ENCODE measurements around the gene MEIKIN.

GRCh38 chr5:131877873-131878272 lies 67.6 kb downstream of the MEIKIN start:
- TF ChIP-seq, protein P1, sequence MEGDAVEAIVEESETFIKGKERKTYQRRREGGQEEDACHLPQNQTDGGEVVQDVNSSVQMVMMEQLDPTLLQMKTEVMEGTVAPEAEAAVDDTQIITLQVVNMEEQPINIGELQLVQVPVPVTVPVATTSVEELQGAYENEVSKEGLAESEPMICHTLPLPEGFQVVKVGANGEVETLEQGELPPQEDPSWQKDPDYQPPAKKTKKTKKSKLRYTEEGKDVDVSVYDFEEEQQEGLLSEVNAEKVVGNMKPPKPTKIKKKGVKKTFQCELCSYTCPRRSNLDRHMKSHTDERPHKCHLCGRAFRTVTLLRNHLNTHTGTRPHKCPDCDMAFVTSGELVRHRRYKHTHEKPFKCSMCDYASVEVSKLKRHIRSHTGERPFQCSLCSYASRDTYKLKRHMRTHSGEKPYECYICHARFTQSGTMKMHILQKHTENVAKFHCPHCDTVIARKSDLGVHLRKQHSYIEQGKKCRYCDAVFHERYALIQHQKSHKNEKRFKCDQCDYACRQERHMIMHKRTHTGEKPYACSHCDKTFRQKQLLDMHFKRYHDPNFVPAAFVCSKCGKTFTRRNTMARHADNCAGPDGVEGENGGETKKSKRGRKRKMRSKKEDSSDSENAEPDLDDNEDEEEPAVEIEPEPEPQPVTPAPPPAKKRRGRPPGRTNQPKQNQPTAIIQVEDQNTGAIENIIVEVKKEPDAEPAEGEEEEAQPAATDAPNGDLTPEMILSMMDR (IDR thresholded peaks at IDR 0.05) = no peak
- no peak for TF ChIP-seq POLR2A (IDR thresholded peaks at IDR 0.05)

All from Peyer's patch (tissue), 4 donors.